CD4-positive, alpha-beta T cell treated with Interleukin-6 at 100 ng/mL for 8 hours (primary cell): ENCODE data around the gene CRTAP.
"Not testable (repeated sequence)": the region's sequence is repeated elsewhere in the genome, so short reads cannot be mapped to it uniquely, and the experiment has no call there.

ENCODE experiments used
- DNase-seq: peaks from one replicate; pipeline ENCODE4 v3.0.0-alpha.2; 2020; ENCODE audit warnings: mixed read lengths, low spot score

Gene CRTAP

DNA sequence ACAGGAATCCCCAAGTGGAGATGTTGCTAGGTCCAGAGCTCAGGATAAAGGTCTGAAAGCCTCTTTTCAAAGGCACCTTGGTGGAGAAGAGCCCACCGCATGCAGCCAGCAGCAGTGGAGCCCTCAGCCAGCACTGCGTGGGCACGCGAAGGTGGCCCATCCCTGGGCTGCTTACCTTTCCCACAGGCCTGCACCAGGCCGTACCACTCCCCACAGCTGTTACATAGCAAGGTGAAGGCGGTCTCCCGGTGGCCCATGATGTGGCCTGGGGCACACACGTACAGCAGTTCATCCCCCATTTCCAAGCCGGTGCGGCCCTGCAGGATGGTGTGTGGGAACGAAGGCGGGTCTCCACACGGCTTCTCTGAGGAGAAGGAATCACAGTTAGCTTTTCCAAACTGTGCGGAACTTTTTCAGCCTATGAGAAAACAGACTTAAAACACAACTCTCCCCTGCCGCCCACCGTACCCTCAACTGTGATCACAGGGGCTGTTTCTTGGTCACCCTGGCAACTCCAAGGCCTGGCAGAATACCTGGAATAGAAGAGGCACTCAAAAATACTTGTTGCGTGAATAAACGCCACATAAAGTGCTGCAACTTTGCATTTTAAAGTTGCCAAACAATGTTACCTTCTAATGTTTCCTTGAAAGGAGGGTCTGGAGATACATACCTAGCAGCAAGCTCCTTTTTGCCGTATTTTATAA is 61.0 kb downstream of the CRTAP start:
- DNase-seq: no peak

DNA sequence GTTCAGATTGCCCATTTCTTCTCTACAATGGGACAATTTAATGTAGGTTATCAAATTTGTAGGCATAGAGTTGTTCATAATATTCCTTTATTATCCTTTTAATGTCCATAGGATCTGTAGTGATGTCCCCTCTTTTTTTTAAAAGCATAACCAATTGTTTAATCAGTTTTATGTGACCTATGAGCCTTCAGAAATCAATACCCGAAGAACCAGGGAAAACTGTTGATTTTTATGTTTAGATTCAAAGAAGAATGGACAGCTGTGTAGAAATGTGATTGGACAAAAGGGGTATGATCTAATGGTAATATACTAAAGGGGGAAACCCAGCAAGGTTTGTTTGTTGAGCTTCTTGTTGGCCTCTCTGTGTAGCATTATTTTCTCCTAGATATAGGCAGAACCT is 65.3 kb downstream of the CRTAP start:
- no peak for DNase-seq

DNA sequence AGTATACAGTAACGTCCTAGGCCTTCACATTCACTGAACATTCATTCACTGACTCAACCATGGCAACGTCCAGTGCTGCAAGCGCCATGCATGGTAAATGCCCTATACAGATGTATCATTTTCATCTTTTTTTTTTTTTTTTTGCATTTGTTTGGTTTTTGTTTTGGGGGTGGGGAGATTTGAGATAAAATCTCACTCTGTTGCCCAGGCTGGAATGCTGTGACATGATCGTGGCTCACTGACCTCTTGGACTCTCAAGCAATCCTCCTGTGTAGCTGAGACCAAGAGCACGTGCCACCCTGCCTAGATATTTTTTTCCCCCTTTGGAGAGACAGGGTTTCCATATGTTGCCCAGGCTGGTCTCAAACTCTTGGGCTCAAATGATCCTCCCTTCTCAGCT is 67.4 kb downstream of the CRTAP start:
- no peak for DNase-seq

DNA sequence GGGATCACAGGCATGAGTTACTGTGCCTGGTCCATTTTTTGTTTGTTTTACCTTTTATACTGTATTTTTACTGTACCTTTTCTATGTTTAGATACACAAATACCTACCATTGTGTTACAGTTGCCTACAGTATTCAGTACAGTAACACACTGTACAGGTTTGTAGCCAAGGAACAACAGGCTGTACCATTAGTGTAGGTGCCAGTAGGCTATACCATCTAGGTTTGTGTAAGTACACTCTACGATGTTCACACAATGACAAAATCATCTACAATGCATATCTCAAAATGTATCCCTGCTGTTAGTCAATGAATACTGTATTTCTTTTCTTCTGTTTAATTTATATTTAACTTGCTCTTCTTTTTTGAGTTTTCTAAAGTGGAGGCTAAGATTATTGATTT is 67.8 kb downstream of the CRTAP start:
- not testable (repeated sequence) for DNase-seq

DNA sequence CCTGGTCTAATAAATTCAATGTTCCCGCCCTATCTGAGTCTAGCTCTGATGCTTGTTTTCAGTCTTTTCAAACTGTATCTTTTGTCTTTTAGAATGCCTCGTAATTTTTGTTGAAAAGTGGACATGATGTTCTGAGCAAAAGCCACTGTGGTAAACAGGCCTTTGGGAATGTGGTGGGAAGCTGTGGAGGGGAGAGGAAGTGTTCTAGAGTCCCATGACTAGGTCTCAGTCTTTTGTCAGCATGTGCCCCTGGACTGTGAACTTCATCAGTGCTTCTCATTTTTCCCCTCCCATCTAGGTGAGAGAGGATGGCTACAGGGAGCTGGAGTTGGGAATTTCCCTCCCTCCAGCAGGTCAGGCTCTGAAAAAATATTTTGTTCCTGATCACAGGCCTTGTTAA is 71.0 kb downstream of the CRTAP start:
- no peak for DNase-seq

DNA sequence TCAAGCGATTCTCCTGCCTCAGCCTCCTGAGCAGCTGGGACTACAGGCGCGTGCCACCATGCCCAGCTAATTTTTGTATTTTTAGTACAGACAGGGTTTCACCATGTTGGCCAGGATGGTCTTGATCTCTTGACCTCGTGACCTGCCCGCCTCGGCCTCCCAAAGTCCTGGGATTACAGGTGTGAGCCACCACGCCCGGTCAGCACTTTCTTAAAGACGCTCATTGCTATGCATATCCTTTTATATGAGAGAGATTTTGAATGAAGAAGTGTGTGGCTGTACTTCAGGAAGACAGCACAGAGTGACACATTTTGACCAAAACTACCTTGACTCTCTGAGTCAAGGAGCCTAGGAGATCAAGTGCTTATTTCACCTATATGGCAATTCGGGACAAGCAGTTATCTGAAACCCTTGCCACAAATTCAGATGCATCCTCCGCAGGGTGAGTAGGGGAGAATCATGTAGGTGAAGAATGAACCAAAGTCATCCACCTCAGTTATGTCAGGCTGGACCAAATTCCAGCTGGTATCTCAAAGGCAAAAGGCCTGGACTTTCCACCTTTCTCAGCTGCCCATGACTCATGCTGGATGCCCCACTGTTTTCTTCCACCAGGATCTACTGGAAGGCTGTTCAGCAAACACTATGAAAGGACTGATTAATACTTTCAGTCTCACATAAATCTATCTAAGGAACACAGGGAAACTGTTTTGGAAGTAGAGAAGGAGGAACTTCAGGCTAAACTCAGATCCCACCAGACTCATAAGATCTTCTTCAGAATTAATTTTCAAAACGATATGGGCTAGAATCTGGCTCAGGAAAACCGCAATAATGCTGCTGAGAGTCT is 72.9 kb downstream of the CRTAP start:
- no peak for DNase-seq

DNA sequence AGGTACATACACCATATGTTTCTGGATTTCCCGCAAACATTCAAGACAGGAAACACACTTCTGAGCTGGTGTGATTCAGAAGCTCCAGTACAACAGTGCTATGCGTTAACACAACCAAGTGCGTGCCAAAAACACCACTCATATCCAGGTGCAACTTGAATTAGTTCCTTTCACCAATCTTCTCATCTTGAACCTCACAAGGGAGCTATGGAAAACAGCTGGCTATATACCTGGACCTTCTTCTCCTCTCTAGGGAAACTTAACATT is 73.5 kb downstream of the CRTAP start:
- DNase-seq: no peak

DNA sequence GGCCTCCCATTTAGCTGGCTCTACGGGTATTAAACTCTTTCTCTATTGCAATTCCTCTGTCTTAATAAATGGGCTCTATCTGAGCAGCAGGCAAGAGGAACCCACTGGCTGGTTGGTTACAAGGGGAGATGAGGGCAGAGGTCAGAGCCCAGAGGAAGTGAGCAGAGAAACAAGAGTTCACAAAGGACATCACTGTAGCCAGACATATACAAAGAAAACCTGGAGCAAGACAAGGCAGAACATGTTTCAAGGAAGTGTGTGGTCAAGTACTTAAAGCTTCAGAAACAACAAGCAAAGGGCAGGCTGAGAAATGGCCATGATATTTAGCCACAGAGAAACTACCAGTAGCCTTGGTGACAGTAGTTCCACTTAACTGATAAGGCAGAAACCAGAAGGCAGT is 80.5 kb downstream of the CRTAP start:
- no peak for DNase-seq

DNA sequence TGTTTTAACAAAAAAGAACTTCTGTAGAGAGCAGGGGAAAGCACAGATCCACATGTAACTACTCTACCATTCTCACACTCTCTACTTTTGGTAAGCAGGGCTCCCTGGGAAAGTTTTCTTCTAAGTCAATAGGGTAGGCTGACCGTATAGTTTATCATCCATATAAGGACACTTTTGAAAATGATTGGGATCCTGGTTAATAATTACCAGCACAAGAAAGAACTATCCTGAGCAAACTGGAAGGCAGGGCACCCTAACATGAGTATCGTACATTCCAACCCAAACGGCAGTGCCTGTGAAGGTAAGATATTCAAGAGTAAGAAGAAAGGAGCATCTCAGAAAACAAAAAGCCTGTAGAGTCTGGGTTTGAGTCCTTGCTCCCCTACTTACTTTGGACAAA is 82.7 kb downstream of the CRTAP start:
- DNase-seq: no peak
